GM18861 (cell line): Measurements from ENCODE around the gene CENPK.
A peak's percentile ranks its signal among the peaks of the same experiment; 100 is the strongest.
"Not testable (repeated sequence)": the region's sequence is repeated elsewhere in the genome, so short reads cannot be mapped to it uniquely, and the experiment has no call there.

Experiments used
- ATAC-seq: cut with Tn5 transposase; IDR thresholded peaks from one replicate; pipeline ENCODE4 v1.9.1; 2021; ENCODE audit not compliant: unreplicated experiment

Gene CENPK, protein sequence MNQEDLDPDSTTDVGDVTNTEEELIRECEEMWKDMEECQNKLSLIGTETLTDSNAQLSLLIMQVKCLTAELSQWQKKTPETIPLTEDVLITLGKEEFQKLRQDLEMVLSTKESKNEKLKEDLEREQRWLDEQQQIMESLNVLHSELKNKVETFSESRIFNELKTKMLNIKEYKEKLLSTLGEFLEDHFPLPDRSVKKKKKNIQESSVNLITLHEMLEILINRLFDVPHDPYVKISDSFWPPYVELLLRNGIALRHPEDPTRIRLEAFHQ

DNA sequence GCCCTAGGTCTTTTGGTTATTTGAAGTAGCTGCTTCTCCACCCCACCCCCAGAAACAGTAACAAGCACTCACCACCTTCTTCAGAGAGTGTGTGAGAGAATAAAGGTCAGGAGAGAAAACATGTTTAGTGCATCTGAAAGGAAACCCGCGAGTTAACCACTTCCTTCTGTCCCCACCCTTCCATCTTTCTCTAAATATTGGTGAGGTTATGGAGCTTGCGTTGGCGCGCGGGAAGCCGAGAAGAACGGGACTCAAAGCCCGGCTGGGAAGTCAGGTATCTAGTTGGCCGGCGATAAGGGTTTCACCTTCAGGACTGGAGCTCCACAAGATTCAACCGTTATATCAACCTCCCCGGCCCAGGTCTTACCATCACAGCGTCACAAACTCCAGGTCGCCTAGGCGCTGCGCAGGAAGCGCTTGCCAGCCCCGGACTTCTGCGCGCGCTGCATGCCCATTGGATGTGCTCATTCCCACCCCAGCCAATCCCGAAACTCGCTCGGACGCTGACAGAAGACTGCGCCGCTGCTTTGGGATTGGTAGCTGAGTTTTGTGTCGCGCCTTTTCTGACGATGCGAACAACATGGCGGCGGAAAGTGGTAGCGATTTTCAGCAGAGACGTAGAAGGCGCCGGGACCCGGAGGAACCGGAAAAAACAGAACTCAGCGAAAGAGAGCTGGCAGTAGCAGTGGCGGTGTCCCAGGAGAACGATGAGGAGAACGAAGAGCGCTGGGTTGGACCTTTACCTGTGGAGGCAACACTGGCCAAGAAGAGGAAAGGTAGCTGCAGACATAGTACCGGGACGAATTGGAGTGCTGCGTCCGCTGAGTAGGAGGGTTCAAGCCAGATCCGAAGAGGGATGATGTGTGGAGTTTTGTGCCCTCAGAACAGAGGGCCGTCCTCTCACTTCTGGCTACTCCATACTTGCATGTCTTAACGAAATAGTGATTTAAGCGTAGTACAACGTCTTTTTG lies at the start of gene CENPK, which contains the start of gene PPWD1:
Gene CENPK, minus strand, starts transcription at position 438 of the 971 bp plus-strand sequence. CDS start 8,261 bp downstream, outside the sequence.
Gene PPWD1, plus strand, starts transcription at position 566 of the 971 bp plus-strand sequence. Its CDS starts 15 bp downstream, at position 581.
- peak; percentile 99 for ATAC-seq

DNA sequence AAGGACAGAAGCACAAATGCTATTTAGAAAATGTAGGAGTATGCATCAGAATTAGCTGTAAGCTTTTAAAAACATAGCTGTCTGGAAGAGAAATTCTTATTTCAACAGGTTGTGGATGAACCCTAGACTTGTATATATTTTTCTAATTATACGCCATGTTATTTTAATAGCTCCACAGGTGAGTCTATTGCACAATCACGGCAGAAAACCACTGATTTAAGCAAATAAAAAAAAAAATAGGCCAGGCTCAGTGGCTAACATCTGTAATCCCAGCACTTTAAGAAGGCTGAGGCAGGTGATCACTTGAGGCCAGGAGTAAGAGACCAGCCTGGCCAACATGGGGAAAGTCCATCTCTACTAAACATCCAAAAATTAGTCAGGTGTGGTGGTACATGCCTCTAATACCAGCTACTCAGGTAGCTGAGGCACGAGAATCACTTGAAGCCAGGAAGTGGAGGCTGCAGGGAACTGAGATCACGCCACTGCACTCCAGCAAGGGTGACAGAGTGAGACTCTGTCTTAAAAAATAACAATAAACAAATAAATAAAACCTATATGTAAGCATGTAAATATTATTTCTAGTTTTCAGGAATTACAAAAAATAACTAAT lies 49.4 kb upstream of the CENPK start:
- ATAC-seq, result no peak

DNA sequence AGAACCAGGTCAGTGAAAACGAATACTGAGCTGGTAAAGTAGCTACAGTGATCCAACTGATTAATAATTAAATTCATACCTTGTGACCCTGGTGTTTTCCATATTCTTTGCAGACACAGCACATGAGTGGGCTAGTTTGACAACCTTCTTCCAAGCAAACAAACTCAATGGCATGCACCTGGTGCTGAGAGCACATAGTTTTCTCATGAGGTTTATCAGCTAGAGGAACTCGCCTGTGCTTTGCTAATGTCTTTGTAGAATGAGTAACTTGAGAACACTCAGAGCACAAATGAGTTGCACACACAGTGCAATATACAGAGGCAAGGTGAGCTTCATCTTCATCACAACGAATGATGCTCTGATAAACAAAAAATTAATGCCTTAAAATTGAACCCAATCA lies 48.6 kb upstream of the CENPK start:
- no peak for ATAC-seq

DNA sequence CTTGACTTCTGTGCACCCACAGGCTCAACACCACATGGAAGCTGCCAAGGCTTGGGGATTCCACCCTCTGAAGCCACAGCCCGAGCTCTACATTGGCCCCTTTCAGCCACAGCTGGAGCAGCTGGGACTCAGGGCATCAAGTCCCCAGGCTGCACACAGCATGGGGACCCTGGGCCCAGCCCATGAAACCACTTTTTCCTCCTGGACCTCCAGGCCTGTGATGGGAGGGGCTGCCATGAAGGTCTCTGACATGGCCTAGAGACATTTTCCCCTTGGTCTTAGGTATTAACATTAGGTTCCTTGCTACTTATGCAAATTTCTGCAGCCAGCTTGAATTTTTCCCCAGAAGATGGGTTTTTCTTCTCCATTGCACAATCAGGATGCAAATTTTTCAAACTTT lies 38.8 kb upstream of the CENPK start:
- ATAC-seq, result not testable (repeated sequence)

DNA sequence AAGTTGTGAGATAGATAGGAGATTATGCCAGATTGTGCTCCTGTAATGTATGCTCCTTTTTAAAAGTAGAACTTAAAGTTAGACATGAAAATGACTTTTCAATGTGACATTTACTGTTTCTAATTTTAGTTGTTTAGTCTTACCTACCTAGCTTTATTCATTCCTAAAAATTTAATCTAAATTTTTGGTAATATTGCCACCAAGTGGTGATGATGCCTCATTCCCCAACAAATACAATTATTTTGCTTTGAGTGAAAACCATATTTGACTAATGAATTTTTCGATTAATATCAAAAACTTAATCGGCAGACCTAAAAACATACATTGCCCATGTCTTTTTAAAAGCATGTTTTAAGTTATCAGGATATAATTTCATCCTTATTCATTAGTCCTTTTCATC lies 25.7 kb upstream of the CENPK start:
- no peak for ATAC-seq

DNA sequence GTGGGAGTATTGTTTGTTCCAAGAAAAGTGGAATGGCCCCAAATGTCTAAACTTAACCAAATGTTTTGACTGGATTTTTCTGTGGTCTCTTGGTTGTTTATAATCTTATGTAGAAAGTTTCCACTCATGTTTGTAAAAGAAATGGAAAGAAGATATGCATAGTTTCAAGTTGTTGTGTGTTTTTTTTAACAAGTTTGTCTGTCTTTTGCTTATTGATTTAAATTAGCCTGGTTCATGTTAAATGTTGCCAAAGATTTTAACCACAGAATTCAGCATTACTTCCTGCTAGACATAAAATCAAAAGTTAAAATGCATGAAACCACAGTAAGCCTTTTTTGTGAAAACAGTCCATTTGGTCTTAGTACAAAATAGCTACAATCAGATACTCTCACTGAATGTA lies 14.2 kb upstream of the CENPK start:
- ATAC-seq, result no peak

DNA sequence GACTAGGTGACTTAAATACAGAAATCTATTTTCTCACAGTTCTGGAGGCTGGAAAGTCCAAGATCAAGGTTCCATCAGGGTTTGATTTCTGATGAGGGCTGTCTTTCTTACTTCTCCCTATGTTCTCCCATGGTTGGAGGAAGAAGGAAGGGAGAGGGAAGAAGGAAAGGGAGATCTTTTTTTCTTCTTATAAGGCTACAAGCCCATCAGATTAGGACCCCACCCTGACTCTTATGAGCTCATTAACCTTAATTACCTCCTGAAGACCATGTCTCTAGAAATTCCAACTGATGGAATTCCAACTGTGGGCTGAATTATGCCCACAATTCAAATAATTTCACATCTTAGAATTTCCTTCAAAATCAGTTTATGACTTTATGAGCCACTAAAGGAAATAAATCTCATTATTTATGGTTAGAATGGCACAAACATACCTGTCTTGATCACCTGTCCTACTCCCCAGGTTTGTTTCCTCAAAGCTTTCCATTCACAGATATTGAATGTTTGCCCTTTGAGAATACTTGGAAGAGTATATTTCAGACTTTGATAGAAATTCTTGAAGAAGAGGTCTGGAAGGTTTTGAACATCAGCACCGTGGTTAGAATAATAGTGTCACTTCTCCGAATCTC lies 7.7 kb upstream of the CENPK start:
- ATAC-seq, result no peak

DNA sequence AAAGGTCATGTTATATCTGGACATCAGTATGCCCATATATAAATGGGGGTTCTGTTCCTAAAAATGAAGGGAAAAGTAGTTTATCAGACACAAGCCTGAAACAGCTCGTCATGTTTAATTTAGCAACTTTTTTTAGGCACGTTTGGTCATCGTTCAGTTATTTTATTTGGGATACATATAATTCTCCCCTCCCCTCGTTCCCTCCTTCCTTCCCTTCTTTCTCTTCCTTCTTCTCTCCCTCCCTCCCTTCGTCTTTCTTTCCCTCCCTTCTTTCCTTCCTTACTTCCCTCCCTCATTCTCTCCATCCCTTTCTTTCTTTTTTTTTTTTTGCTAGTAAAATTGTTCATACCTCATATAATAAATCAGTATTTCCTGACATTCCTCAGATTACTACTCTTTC lies 3.5 kb upstream of the CENPK start:
- no peak for ATAC-seq

DNA sequence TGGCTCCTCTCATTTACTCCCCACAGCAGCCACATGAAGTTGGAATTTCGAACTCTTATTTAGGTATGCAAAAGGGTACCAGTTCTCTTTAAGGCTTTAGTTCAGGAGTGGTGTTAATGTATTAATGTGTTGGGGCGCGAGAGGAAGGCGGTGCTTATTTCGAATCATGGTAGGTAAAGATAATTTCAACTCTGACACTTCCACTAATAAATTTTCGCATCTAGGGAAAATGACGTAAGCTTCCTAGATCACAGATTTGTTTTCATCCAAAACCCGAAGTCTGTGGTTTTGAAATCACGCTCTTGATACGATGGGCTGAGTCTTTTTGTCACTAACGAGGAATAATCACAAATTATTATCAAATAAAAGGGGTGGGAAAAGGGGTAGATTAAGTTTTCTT lies 809 bp upstream of the CENPK start:
- ATAC-seq, result no peak

DNA sequence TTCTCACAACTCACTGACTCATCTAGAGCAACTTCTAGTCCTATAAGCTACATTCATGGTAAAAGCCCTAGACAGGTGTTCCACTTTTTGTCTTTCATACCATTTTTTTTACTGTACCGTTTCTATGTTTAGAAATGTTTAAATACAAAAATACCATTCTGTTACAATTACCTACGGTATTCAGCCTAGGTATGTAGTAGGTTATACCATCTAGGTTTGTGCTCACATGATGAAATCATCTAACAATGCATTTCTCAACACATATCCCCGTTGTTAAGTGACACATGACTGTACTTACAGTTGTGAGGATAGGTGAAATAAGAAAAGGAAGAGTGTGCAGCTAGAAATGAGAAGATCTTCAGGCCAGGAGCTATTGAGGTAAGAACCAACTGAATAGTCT lies 6.2 kb downstream of the CENPK start:
- ATAC-seq, result no peak

DNA sequence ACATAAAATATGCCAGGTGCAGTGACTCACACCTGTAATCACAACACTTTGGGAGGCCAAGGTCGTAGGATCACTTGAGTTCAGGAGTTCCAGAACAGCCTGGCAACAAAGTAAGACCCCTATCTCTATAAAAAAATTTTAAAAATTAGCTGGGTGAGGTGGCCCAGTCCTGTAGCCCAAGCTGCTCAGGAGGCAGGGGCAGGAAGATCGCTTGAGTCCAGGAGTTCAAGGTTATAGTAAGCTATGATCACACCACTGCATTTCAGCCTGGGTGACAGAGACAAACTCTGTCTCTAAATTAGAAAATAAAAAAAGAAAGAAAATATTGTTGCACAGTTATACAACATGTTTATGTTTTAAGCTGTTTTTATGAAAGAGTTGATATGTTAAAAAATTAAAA lies 6.8 kb downstream of the CENPK start:
- ATAC-seq, result no peak

DNA sequence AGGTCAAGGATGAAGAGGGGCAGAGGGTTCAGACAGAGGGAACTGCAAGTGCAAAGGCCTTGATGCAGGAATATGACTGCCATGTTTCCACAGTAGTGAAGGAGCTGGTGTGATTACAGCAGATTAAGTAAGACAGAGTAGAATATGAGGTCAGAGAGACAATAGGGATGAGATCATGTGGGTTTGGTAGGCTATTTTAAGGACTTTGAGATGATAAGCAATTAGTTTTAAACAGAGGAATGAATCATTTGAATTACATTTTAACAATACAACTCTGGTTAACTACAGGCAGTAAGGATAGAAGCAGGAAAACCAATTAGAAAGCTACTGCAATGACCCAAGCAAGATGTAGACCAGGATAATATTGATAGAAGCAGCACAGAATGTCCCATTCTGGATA lies 7.7 kb downstream of the CENPK start:
- ATAC-seq, result no peak

DNA sequence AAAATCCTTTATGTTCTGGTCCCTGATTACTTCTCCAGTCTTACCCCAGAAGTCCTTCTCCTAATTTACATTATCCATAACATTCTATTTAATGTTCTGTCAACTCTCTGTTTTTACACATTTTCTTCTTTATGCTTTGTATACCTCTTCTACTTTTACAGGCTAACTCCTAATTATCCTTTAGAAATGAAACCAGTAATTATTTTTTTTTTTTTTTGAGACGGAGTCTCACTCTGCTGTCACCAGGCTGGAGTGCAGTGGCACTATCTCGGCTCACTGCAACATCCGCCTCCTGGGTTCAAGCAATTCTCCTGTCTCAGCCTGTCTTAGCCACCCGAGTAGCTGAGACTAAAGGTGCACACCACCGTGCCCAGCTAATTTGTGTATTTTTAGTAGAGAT lies 9.0 kb downstream of the CENPK start:
- no peak for ATAC-seq

DNA sequence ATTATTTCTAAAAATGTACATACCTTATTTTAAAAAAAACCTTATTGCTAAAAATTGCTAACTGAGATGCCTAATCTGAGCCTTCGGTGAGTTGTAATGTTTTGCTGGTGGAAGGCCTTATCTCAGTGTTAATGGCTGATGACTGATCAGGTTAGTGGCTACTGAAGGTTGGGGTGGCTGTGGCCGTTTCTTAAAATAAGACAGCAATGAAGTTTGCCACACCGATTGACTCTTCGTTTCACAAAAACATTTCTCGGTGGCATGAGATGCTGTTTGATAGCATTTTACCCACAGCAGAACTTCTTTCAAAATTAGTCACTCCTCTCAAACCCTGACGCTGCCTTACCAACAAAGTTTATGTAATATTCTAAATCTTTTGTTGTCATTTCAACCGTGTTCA lies 14.7 kb downstream of the CENPK start:
- ATAC-seq, result no peak

DNA sequence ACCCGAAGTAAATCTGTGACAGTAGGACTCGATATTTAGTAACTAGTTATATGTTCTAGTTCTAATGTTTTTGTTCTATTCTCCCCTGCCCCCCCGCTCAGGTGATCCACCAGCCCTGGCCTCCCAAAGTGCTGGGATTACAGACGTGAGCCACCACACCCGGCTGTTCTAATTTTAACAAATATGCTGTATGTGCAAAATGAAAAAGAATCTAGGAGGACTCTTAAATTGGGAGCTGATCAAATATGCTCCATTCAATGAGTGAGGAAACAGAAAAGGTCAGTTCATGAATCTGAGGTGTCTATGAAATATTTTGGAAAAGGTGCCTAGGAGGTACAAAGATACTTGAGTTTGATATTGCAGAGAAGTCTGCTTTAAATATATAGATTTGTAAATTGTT lies 16.8 kb downstream of the CENPK start:
- ATAC-seq, result no peak

DNA sequence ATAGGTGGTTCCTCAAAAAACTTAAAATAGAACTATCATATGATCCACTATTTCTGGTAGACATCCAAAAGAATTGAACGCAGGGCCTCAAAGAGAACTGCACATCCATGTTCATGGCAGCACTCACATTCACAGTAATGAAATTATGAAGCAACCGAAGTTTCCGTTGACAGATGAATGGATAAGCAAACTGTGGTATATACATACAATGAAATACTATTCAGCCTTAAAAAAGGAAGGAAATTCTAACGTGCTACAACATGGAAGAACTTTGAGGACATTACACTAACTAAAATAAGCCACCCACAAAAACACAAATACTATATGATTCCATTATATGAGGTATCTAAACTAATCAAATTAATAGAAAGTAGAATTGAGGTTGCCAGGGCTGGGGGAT lies 18.5 kb downstream of the CENPK start:
- ATAC-seq, result no peak

DNA sequence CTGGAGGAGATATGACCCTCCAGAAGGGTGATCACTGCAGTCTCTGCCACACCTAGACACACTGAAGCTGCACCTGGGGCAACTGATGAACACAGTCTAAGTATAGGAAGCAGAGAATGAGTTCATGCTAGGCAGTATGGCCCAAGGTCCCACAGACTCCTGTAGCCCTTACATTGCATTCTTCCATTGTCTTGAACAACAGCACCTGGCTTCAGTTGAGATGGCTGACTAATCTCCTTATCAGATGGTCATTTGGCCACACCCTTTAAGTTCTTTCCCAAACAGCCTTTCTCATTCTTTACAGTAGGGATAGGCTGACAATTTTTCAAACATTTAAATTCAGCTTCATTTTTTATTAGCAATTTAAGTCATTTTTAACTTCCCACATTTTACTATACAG lies 23.1 kb downstream of the CENPK start:
- no peak for ATAC-seq

DNA sequence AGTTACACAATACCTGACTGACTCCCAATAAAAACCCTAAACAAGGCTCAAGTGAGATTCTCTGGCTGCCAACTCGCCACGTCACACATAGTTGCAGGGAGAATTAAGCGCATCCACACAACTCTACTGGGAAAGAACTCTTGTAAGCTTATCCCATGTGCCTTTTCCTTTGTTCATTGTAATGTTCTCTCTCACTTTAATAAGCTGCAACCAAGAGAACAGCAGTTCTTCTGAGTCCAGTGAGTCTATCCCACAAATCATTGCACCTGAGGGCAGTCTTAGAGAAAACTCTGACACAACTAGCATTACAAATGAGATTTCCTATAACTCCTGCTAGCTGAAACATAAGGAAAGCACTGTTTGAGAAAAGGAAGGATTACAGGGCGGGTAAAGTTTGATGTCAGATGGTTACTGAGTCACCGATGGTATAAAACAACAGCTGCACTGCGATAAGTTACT lies 27.4 kb downstream of the CENPK start:
- no peak for ATAC-seq

DNA sequence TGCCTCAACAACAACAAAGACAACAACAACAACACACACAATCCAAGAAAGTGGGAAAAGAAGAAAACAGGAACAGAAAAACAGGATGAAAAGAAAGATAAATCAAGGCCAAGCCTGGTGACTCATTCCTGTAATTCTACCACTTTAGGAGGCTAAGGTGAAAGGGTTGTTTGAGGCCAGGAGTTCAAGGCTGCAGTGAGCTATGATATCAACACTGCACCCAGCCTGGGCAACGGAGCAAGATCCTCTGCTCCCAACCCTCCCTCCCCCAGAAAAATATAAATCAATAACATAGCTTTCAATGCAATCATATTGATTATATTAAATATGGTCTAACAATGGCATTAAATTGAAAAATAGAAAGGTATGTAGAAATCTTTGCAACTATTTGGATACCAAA lies 32.1 kb downstream of the CENPK start:
- ATAC-seq, result no peak

DNA sequence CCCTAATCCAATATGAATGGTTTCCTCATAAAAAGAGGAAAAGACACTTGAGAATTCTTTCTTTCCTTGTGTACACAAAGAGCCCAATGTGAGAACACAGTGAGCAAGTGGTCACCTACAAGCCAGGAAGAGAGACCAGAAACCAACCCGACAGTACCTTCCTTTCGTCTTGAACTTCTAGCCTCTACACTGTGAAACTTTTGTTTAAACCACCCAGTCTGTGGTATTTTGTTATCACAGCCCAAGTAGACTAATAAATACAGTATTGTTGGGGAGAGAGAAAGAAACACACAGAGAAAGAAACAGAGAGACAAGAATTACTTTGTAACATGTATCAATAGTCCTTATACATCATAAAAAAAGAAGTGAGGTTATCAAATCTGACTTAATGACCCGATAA lies 37.2 kb downstream of the CENPK start:
- ATAC-seq, result no peak
